Measurements from ENCODE around the gene CLSTN2. TPM values are rescaled to one million over a fixed set of nuclear protein-coding genes. Genes with fewer than 3 reads are reported as not detected.

CLSTN2 gene
- total and polyA plus RNA-seq, 2 of the 13 experiments (the other 11 are each of a cell fraction or from before 2014, with no cell fraction given), result not detected

- TF ChIP-seq UBTF (CRISPR knock-in tag; IDR thresholded peaks at IDR 0.05) (no peak), MXD3 (CRISPR knock-in tag; IDR thresholded peaks at IDR 0.05) (no peak), MXD4 (CRISPR knock-in tag; IDR thresholded peaks at IDR 0.05) (no peak), NFKBIZ (CRISPR knock-in tag; IDR thresholded peaks at IDR 0.05) (no peak), ZFP90 (CRISPR knock-in tag; IDR thresholded peaks at IDR 0.05; ENCODE audit: borderline replicate concordance) (no peak)
Measured at GRCh38 chr3:140546649-140547048, 611.7 kb downstream of the CLSTN2 start (continued).

- intact Hi-C loops (cut with micrococcal nuclease; ENCODE audit: unreplicated experiment), result loop anchor here (10.0 kb wide), 1 partner anchor 312 kb away; no protein-coding TSS in a partner anchor
- FAIRE-seq, result no peak
- H3K27me3 ChIP-seq (ENCODE audit: control insufficient read depth in 1 of 2, insufficient read depth in 2 of 2, low read length in 2 of 2), result no peaks in the 10 kb centered on the region
- no peaks in the 10 kb centered on the region for H3K9me3 ChIP-seq (ENCODE audit: low read length)
- TF ChIP-seq ZNF672 (CRISPR knock-in tag; IDR thresholded peaks at IDR 0.05) (no peak), ZFP91 (CRISPR knock-in tag; IDR thresholded peaks at IDR 0.05; ENCODE audit: borderline replicate concordance) (no peak), CTCF (CRISPR knock-in tag; IDR thresholded peaks at IDR 0.05) (0 out of 2 replicates have a peak, but pooled peaks have one; percentile 6), MAX (IDR thresholded peaks at IDR 0.05) (no peak), ZNF549 (CRISPR knock-in tag; IDR thresholded peaks at IDR 0.05) (no peak), ZNF691 (CRISPR knock-in tag; IDR thresholded peaks at IDR 0.05; ENCODE audit: borderline replicate concordance, low read depth) (no peak), BRF2 (CRISPR knock-in tag; IDR thresholded peaks at IDR 0.05) (no peak)
- no peak overlapping the region for H3K9ac ChIP-seq (ENCODE audit: insufficient read depth, low read depth, low read length)
- no peaks in the 10 kb centered on the region for H3K4me1 ChIP-seq (ENCODE audit: insufficient read depth, low read length)
- no peak for DNase-seq (ENCODE audit: low spot score)
- ChIA-PET CTCF (ENCODE audit: low intra/inter-chr PET ratio, low total read pairs) (interaction anchor here (1.7 kb wide), 1 partner anchor 185 kb away, joined by 10 read pairs; no protein-coding TSS in a partner anchor), POLR2A (no interaction called here)
- no peak overlapping the region for H3K27ac ChIP-seq (ENCODE audit: extremely low read length, insufficient read depth, low read length)
- H3K36me3 ChIP-seq (replicated peaks in 1 of 2; ENCODE audit: control insufficient read depth in 1 of 2, insufficient read depth in 2 of 2, low read length in 2 of 2), result no peaks in the 10 kb centered on the region
- no peaks in the 10 kb centered on the region for H4K20me1 ChIP-seq (ENCODE audit: insufficient read depth, low read length)
- no TSS peak for BruUV-seq (replicated peaks)
- in situ Hi-C loops (cut with HindIII; ENCODE audit: extremely low pct_ligation_motif_present, low pct_unique_long_range_greater_than_20kb), result loop anchor here (25.0 kb wide), 2 partner anchors 185 to 310 kb away; no protein-coding TSS in a partner anchor
- H3K79me2 ChIP-seq (ENCODE audit: insufficient read depth, low read length), result no peaks in the 10 kb centered on the region
- no peak overlapping the region for H2AFZ ChIP-seq (ENCODE audit: low read length)
- no peak overlapping the region for H3K4me3 ChIP-seq (replicated peaks in 1 of 3; ENCODE audit: insufficient read depth in 1 of 3, low read depth in 2 of 3, low read length in 3 of 3)
- 32% methylated on average over 2 of the region's 2 CpGs for WGBS (ENCODE audit: low lambda C conversion rate)
- H3K4me2 ChIP-seq (ENCODE audit: low read depth, low read length), result no peak overlapping the region
- ATAC-seq, result peak; percentile 69
Measured at GRCh38 chr3:140552403-140552802, 617.4 kb downstream of the CLSTN2 start.
